Astrocyte (in vitro differentiated cells and primary cell): ENCODE results near the gene GRPEL2. TPM values are rescaled to one million over a fixed set of nuclear protein-coding genes. Genes with fewer than 3 reads are reported as not detected.

Source experiments
- DNase-seq: peaks from one replicate; pipeline ENCODE4 v3.0.0-alpha.2; 2010; ENCODE audit warnings: low read depth
- FAIRE-seq: peaks from 2 replicates; lab custom pipeline; 2011; peaks lifted over from hg19 to GRCh38; lab: Jason Lieb, UNC
- H2AFZ ChIP-seq: 2 replicates; pipeline ENCODE4 v1.6.0; 2012; ENCODE audit warnings: low read depth, low read length, inconsistent platforms
- H3K27ac ChIP-seq: 2 replicates; pipeline ENCODE4 v1.5.1; 2011; ENCODE audit warnings: low read depth, low read length, inconsistent platforms
- H3K27me3 ChIP-seq: 2 replicates; pipeline ENCODE4 v1.6.0; 2011; ENCODE audit warnings: low read length, inconsistent platforms; ENCODE audit not compliant: insufficient read depth
- H3K36me3 ChIP-seq: 2 replicates; pipeline ENCODE4 v1.5.1; 2011; ENCODE audit warnings: low read length, inconsistent platforms; ENCODE audit not compliant: insufficient read depth
- H3K4me1 ChIP-seq: 2 replicates; pipeline ENCODE4 v1.5.1; 2011; ENCODE audit warnings: low read length, inconsistent platforms; ENCODE audit not compliant: insufficient read depth
- H3K4me2 ChIP-seq: 2 replicates; pipeline ENCODE4 v1.6.0; 2012; ENCODE audit warnings: low read length, inconsistent platforms
- H3K4me3 ChIP-seq: 2 replicates; pipeline ENCODE4 v1.5.1; 2011; ENCODE audit warnings: low read depth, mild to moderate bottlenecking, low read length, inconsistent platforms; ENCODE audit not compliant: insufficient read depth
- H3K79me2 ChIP-seq: 2 replicates; pipeline ENCODE4 v1.6.0; 2012; ENCODE audit warnings: mild to moderate bottlenecking, low read length, inconsistent platforms; ENCODE audit not compliant: insufficient read depth
- H3K9ac ChIP-seq: 2 replicates; pipeline ENCODE4 v1.6.0; 2012; ENCODE audit warnings: mild to moderate bottlenecking, low read length, inconsistent platforms
- H3K9me3 ChIP-seq: 2 replicates; pipeline ENCODE4 v1.5.1; 2012; ENCODE audit warnings: low read depth, mild to moderate bottlenecking, low read length, inconsistent platforms; ENCODE audit not compliant: insufficient read depth
- H4K20me1 ChIP-seq: 2 replicates; pipeline ENCODE4 v1.6.0; 2012; ENCODE audit warnings: low read length, inconsistent platforms; ENCODE audit not compliant: insufficient read depth
- H3K27ac Mint-ChIP-seq: one replicate; pipeline ENCODE4 v1.8.0; 2021; ENCODE audit warnings: mild to moderate bottlenecking, mixed read lengths; ENCODE audit not compliant: unreplicated experiment
- H3K27me3 Mint-ChIP-seq: one replicate; pipeline ENCODE4 v1.8.0; 2021; ENCODE audit warnings: low read depth, mixed read lengths; ENCODE audit not compliant: unreplicated experiment
- H3K36me3 Mint-ChIP-seq: one replicate; pipeline ENCODE4 v1.8.0; 2021; ENCODE audit warnings: low read depth, mixed read lengths; ENCODE audit not compliant: unreplicated experiment
- H3K4me1 Mint-ChIP-seq: one replicate; pipeline ENCODE4 v1.8.0; 2021; ENCODE audit warnings: low read depth, mixed read lengths; ENCODE audit not compliant: unreplicated experiment
- H3K4me3 Mint-ChIP-seq: one replicate; pipeline ENCODE4 v1.8.0; 2021; ENCODE audit warnings: mild to moderate bottlenecking, moderate library complexity, mixed read lengths; ENCODE audit not compliant: unreplicated experiment
- H3K9me3 Mint-ChIP-seq: one replicate; pipeline ENCODE4 v1.8.0; 2021; ENCODE audit warnings: mild to moderate bottlenecking, mixed read lengths; ENCODE audit not compliant: unreplicated experiment
- EZH2 ChIP-seq: IDR thresholded peaks from 2 replicates; pipeline ENCODE4 v1.6.1; 2012; ENCODE audit warnings: mild to moderate bottlenecking, low read length, inconsistent platforms; ENCODE audit not compliant: insufficient read depth
- total RNA-seq: library from RNA; stranded (reverse); gene quantifications from 2 replicates; pipeline ENCODE4 v1.2.1, GENCODE V29; 2021
- TF ChIP-seq, protein P1 (sequence below): IDR thresholded peaks from 2 replicates; pipeline ENCODE4 v1.5.1; 2011; ENCODE audit warnings: low read depth, mild to moderate bottlenecking, inconsistent platforms, low read length, moderate library complexity; ENCODE audit not compliant: insufficient read depth

Gene GRPEL2
- total RNA-seq, 1 donor from 2014 or later = 26.0 TPM

DNA sequence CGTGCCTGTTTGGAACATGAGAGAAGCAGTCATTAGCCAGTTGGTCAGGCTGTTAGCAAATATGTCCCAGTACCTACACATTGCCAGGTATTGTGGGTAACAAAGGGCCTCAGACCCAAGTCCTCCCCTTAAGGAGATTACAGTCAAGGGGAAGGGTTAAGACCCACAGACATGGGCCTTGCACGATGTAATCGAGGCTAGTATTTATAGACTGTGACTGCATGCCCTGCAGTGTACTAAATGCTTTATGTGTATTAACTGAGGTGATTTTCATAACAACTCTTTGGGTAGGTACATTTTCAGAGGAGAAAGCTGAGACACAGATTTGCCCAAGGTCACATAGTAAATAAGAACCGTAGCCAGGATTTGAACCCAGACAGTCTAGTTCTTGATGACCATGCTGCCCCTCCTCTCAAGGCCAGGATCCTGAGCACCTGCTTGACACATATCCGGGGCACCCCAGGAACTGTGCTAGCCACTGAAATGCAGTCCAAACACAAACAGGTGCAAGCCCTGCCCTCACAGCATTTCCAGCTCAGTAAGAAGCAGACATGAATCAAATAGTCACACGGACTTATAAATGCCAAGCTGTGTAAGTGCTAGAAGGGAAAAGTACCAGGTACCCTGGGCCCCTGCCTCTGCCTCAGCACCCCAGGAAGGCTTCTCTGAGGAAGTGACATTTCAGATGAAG lies 32.0 kb upstream of the GRPEL2 start:
- Histone ChIP-seq H3K9me3 (no peaks in the 10 kb centered on the region), H3K27ac (no peak overlapping the region), H2AFZ (no peak overlapping the region), H4K20me1 (no peaks in the 10 kb centered on the region), H3K4me2 (no peak overlapping the region), H3K36me3 (no peaks in the 10 kb centered on the region), H3K27me3 (no peaks in the 10 kb centered on the region), H3K4me1 (peaks cover 7% of the 10 kb centered on the region), H3K9ac (no peak overlapping the region), H3K79me2 (no peaks in the 10 kb centered on the region), H3K4me3 (no peak overlapping the region)
- Mint-ChIP-seq H3K27ac (no peak overlapping the region), H3K4me1 (peaks cover 4% of the 10 kb centered on the region), H3K36me3 (no peaks in the 10 kb centered on the region), H3K27me3 (peaks cover 4% of the 10 kb centered on the region), H3K9me3 (no peaks in the 10 kb centered on the region), H3K4me3 (no peak overlapping the region)
- no peak for FAIRE-seq
- DNase-seq = no peak
- TF ChIP-seq EZH2 = no peak
- TF ChIP-seq, protein P1, sequence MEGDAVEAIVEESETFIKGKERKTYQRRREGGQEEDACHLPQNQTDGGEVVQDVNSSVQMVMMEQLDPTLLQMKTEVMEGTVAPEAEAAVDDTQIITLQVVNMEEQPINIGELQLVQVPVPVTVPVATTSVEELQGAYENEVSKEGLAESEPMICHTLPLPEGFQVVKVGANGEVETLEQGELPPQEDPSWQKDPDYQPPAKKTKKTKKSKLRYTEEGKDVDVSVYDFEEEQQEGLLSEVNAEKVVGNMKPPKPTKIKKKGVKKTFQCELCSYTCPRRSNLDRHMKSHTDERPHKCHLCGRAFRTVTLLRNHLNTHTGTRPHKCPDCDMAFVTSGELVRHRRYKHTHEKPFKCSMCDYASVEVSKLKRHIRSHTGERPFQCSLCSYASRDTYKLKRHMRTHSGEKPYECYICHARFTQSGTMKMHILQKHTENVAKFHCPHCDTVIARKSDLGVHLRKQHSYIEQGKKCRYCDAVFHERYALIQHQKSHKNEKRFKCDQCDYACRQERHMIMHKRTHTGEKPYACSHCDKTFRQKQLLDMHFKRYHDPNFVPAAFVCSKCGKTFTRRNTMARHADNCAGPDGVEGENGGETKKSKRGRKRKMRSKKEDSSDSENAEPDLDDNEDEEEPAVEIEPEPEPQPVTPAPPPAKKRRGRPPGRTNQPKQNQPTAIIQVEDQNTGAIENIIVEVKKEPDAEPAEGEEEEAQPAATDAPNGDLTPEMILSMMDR = no peak

DNA sequence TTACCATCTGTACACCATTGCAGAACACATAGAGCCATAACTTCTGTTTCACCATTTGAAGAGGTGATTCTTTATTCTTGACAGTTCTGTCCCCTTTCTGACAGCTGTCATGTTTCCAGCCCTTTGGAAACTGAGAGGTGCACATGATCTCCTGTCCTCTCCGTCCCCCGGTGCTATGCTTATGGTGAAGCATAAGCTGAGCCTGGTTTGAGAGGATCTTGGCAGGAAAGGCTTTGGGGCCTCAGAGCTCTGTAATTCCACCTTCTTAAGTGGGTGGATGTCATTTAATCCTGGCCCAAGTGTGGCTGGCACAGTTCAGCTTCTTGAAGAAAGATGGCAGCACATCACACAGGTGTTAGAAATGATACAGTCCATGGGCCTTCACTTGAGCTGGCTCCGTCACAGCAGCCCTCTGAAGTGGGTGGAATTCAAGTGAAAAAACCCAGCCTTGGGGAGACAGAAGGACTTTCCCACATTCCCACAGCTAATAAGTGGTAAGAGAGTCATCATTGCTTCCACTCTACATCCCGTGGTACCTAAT lies 30.7 kb upstream of the GRPEL2 start:
- no peaks in the 10 kb centered on the region for H4K20me1 ChIP-seq
- Mint-ChIP-seq H3K36me3 (no peaks in the 10 kb centered on the region), H3K4me3 (no peak overlapping the region), H3K27me3 (peaks cover 4% of the 10 kb centered on the region), H3K9me3 (no peaks in the 10 kb centered on the region), H3K4me1 (peaks cover 4% of the 10 kb centered on the region), H3K27ac (no peak overlapping the region)
- H3K9me3 ChIP-seq = no peaks in the 10 kb centered on the region
- no peak overlapping the region for H3K4me3 ChIP-seq
- H2AFZ ChIP-seq = no peak overlapping the region
- peaks cover 7% of the 10 kb centered on the region for H3K4me1 ChIP-seq
- no peaks in the 10 kb centered on the region for H3K27me3 ChIP-seq
- H3K4me2 ChIP-seq = no peak overlapping the region
- no peaks in the 10 kb centered on the region for H3K79me2 ChIP-seq
- DNase-seq (no peak), FAIRE-seq (no peak)
- H3K36me3 ChIP-seq = no peaks in the 10 kb centered on the region
- no peak overlapping the region for H3K9ac ChIP-seq
- no peak overlapping the region for H3K27ac ChIP-seq
- no peak for TF ChIP-seq EZH2
- TF ChIP-seq, protein P1 = no peak

DNA sequence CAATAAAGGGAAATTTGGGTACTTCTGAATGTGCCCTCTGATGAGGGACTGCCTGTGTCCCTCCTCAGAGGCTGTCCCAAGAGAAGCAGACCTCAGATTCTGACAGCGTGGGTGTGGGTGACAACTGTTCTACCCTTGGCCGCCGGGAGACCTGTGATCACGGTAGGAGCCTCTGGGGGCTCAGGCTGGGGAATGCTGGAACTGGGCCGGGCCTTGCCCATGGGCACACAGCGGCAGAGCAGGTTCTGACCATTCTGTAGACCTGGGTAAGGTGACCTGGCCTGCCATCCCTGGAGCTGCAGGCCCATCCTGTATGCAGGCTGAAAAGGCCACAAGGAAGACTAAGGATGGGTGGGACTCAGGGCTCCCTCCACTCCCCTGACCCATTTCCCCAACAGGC lies 29.5 kb upstream of the GRPEL2 start:
- DNase-seq (no peak), FAIRE-seq (no peak)
- TF ChIP-seq, protein P1 = no peak
- no peak for TF ChIP-seq EZH2
- Mint-ChIP-seq H3K27ac (no peak overlapping the region), H3K4me1 (peaks cover 8% of the 10 kb centered on the region), H3K27me3 (peaks cover 4% of the 10 kb centered on the region), H3K9me3 (no peaks in the 10 kb centered on the region), H3K4me3 (no peak overlapping the region), H3K36me3 (no peaks in the 10 kb centered on the region)
- Histone ChIP-seq H3K4me1 (peaks cover 9% of the 10 kb centered on the region), H3K9me3 (no peaks in the 10 kb centered on the region), H3K36me3 (no peaks in the 10 kb centered on the region), H3K4me3 (no peak overlapping the region), H4K20me1 (no peaks in the 10 kb centered on the region), H3K27me3 (no peaks in the 10 kb centered on the region), H2AFZ (no peak overlapping the region), H3K79me2 (no peaks in the 10 kb centered on the region), H3K4me2 (no peak overlapping the region), H3K9ac (no peak overlapping the region), H3K27ac (no peak overlapping the region)
